GM19025 (cell line): ENCODE measurements around the gene LRFN2.

Source experiments
- ATAC-seq: cut with Tn5 transposase; IDR thresholded peaks from one replicate; pipeline ENCODE4 v1.9.1; 2021; ENCODE audit warnings: mild to moderate bottlenecking, low read depth, moderate library complexity; ENCODE audit not compliant: unreplicated experiment

The LRFN2 gene

DNA sequence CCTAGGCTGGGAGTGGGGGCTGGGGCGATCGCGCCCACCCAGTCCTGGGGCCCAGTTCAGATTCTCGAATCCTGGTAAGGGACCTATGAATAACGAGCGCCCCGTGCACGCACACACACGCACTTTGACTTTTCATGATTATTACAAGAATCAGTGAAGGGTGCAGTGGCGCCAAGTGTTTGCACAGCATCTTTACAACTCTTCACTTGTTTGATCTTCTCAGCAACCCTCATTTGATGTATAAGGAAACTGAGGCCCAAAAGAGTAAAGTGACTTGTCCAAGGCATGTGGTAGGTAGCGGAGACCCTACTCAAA, 863 bp upstream of the LRFN2 start:
- no peak for ATAC-seq

DNA sequence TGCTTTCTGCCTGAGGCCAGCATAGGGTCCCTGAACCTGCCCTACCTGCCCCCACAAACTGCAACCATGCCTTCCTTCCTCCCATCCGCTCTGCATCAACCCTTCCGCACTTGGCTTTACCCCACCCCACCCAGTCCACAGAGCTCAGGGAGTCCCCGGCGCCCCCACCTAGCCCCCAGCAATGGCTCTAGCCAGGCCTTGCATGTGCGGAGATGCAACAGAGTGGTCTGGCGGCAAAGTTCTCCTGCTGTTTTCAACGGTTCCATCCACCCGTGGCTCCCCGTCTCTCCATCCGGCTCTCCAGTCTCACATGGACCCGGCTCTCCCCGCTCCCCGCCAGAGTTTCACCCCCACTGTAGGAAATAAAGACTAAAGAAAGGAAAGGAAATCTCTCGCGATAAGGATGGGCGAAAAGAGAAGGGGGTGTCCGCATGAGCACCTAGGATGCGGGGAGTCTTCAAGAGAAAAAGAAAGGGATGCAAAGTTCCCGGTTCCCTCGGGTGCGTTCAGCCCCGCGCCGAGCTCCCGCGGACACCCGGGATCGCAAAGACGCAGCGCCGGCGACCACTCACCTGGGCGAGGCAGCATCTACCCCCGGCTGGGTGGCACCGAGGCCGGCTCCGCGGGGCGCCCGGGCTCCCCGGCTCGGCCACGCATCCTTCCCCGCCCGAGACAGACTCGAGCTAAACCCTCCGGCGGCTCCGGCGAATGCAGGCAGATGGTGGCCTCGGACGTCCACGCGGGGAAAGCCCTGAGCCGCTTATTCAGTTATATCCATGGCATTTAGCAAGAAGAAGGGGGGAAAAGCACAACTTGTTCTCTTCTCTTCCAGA, 579 bp downstream of the LRFN2 start:
- no peak for ATAC-seq

DNA sequence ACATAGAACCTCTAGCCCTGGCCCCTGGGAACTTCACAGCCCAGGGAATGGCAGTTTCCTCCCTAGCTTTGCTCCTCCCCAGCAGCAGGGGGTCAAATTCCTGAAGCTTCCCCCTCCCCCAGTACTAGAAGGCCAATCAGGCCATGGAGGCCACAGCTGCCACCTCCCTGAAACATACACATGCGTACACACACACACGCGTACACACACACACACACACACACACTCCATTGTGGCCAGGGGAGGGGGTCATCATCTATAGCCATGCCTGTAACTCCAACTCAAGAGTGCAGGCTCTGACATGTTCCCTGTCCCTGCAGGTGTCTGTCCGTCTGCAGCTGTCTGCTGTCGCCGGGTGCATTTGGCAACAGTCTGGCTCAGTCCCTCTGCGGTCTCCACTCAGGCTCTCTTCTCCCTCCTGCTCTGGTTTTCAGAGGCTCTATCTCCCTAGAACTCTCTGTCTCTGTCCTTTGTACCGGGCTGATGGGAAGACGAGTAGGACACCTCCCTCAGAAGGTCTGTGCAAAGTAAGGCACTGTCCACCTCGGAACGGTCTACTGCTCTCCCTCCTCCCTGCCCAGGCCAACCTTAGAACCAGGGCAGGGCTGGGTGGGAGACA, 1.4 kb downstream of the LRFN2 start:
- ATAC-seq, result no peak

DNA sequence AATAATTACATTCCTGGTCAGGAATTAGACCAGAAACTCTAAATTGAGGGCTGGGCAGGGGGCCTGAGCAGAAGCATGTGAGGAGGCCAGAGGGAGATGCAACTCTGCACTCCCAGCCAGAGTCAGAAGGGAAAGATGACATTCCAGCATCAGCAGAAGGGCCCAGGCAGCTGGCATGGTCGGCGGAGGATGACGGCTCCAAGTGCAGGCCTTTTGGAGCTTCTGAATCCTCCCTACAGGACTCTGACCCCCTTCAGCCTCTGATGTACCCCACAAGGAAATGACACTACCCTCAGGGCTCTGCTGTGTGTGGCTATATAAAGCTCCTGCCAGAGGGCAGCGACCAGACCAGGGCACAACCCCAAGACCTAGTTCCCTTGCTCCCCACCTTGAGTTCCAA, 1.9 kb downstream of the LRFN2 start:
- no peak for ATAC-seq

DNA sequence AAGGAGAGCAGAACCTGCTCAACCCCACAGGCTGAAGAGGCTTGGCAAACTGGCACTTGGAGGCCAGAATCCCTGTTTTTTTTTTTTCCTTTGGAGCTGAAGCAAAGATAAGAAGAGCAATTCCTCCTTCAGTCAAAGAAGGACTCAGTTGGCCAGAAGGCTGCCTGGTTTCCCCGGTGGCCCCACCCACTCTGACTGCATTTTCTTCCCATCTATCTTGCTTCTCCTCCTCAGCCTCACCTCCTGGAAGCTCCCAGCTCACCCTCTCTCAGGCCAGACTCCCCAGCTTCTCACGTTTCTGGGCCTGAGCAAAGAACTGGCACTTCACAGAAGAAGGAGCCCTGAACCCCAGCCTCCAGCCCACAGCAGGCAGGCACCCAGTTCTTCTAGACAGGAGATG, 2.4 kb downstream of the LRFN2 start:
- no peak for ATAC-seq

DNA sequence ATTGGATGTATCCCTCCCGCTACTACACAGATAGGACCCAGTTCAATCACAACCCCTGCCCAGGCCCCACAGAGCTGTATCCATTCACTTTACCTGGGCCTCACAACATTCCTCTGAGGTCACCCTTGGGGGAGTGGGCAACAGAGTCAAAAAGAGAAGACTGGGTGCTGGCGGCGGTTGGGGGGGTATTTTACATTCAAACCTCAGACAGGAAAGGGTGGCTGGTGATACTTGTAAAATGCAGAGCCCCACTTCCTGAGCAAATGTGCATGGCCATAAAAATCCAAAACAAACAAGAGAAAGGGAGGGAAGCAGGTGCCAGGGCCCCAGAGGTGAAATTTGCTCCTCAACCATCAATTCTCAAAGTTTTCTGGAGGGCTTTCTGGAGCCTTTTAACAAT, 3.5 kb downstream of the LRFN2 start:
- no peak for ATAC-seq

DNA sequence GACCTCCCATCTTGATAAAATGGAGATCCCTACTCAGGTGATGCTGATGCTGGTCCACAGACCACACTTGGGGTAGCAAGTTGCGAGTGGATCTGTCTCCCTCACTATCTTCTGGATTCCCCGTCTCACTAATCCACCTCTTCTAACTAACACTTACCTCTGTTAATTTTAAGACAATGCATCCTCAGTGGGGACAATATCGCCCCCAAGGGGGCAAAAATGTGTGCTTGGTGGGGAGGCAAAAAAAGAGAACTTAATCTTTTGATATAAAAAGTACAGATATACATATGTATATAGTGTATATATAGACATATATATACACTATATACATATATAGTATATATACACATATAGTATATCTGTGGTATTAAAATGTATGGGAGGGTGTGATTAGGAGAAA, 4.3 kb downstream of the LRFN2 start:
- ATAC-seq, result no peak

DNA sequence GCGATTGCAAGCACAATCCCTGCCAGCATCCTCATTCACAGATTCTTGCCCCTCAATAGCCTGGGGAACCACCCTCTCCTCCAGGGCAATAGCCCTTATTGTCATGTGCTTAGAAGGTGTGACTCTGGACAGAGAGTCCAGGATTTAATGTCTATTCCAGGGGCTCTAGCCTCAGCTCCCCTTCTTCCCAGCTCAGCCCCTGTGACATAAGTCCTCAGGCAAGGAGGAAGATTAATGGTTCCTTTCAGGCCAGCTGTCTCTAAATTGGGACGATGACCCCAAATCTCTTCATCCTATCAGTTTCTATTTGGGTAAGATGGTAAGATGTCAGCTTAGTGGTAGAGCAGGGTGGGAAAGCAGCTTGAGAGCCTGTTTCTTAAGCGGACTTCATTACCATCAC, 8.1 kb downstream of the LRFN2 start:
- ATAC-seq, result no peak

DNA sequence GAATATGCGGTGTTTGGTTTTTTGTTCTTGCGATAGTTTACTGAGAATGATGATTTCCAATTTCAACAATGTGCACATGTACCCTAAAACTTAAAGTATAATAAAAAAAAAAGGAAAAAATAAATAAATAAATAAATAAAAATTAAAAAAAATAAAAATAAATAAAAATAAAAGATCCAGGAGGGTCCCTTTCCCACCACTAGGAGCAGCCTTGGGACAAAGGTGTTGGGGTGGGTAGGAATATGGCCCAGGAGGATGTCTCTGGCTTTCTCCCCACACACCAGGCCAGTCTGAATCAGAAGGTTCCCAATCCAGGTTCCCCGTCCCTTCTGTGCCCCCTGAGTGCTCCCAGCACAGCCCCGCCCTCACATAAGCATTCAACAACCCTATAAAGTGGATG, 9.5 kb downstream of the LRFN2 start:
- ATAC-seq, result no peak

DNA sequence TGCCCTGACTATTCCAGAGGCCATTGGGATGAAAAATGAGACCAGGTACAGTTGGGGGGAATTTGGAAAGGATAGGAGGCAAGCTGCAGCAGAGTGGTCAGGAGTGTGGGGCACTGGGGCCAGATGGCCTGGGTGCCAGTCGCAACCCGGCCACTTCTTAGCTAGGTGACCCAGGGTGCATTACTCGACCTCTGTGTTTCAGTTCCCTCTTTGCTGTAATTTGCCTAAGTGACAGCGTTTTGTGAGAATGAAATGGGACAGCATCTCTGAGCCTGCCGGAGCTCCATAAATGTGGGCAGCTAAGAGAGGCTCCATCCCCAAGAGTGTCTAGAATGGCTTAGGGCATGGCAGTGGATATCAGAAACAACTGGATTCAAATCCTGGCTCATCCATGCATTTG, 13.9 kb downstream of the LRFN2 start:
- no peak for ATAC-seq

DNA sequence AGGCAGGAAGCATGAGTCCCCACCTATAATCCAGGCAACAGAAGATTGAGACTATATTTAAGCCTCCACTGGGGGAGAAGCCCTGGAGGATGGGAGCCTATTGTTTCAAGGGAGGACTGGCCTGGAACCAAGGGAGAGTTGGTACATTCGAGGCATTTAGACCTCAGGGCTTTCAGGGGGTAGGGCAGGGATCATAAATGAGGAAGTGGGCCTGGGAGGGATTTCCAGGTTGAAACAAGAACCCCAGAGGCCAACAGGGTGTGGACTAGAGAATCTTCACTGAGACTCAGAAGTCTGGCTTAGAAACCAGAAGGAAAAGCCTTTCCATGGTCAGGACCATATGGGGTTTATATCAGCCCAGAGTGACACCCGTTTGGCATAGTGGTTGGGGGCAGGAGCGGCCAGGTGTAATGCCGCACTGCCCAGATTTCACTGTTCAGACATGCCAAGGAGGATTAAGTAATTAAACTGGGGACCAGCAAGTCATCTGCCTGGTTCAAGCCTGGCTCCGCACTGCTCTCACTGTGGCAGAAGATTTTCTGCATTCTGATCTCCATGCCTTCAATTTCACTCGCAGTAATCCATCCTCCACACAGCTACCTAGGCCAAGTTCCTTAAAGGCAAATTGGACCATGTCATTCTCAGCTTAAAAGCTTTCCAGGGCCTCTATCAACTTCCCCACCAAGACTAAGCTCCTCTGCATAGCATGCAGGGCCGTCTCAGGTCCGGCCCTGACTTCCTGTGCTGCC, 17.8 kb downstream of the LRFN2 start:
- no peak for ATAC-seq

DNA sequence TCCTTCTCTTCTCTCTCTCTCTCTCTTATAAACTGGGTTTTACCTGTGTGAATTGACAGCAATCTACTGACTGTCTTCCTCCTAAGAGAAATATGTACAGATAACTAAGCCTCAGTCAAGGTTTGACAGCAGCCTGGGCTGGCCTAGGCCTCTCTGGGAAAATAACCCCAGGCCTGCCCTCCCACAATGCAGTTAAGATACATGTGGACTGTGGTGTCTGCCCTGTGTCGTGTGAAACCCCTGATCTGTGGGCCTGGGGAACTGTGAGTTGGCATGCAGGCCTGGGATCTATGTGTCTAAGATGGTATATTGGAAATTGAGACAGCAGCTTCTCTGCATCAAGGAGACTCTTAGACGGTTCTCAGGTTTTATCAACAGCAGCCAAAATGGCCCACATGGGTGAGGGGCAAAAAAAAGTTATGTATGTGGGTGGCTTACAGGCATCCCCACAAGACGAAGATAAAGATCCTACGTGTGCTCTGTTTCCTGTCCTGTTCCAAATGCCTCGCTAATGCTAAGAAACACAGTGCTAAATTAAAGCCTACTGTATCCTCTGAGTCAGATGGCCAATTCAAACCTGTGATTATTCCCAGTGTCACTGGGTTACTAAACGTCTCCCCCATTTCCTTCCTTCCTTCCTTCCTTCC, 19.0 kb downstream of the LRFN2 start:
- ATAC-seq, result no peak

DNA sequence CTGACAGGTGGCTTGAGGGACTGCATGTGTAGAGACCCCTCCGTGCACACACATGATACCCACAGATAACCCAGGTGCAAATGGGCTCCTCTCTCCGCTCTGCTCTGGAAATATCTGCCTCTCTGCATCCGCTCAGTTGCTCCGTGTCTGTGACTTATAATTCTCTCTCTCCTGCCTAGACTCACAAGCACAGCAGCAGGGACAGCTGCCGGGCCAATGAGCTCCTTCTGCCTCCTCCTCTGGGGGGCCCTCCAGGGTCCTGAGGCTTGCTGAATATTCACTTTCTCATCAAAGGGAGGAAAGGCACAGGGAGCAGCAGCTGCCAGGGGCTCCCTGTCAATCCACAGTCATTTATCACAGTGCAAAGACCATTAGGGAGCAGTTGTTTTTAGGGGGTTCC, 24.1 kb downstream of the LRFN2 start:
- no peak for ATAC-seq

DNA sequence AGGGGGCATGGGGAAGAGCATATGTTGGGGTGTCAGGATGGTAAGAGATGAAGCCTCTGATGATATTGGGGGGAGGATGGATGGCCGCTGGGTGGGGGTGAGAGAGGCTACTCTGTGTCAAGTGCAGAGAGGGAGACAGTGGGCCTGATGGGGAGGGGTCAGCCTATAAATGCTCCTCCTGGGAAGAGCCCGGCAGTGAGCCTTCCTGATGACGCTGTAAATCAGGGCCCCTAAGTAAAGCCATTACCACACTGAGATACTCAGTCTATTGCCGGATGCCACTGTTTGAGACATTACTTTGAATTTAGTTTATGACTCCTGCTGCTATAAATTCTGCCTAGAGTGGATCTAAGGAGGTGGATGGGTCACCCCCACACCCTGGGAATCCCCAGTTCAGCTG, 28.1 kb downstream of the LRFN2 start:
- ATAC-seq, result no peak

DNA sequence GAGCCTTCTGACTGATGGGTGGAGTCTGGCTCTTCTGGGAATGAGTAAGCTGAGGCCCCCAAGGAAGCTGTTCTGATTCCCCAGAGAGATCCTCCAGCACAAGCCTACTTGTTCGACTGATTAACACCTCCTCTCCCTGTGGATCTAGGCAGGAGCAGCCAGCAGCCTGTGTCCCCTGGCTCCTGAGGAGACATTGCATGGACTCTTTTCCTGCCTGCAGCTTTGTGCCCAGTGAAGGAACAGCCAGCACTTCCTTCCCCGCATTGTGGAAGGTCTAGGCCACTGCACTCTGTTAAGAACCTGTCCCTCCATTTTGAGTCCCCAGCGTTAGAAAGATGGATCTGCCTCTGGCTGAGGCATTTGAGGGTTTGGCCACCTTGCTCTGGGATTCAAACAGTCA, 29.1 kb downstream of the LRFN2 start:
- ATAC-seq, result no peak

DNA sequence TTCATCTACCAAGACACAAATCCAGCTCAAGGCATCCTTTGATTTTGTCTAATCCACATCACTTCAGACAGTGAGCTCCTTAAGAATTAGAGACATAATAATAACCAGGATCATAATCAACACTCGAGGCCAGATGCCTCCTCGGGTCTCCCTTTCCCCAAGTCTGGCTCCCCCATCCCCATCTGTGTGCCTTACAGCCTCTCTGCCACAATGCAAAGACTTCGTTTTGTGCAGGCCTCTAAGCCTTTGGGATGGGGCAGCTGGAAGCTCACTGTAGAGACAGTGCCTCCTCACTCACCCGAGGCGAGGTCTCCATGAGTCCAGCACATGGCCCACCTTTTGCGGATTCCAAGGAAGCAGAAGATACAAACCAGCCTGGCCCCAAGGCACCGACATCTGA, 30.3 kb downstream of the LRFN2 start:
- ATAC-seq, result no peak

DNA sequence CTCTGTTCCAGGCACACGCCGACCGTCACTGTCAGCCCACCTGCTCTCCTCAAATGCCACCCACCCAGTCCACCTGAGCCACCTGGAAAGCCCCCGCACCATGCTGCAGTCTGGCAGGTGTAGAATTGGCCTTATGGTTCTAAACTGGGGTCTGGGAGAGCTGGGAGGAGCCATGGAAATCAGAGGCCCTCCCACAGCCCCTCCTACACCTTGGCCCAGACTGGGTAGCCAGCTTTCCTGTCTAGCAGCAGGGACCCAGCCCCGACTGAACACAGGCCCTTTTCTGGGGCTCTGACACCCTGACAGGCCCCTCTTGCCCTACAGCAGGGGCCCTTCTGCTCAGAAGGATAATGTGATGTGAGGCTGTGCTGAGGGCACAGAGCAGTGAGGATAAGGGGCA, 31.1 kb downstream of the LRFN2 start:
- no peak for ATAC-seq

DNA sequence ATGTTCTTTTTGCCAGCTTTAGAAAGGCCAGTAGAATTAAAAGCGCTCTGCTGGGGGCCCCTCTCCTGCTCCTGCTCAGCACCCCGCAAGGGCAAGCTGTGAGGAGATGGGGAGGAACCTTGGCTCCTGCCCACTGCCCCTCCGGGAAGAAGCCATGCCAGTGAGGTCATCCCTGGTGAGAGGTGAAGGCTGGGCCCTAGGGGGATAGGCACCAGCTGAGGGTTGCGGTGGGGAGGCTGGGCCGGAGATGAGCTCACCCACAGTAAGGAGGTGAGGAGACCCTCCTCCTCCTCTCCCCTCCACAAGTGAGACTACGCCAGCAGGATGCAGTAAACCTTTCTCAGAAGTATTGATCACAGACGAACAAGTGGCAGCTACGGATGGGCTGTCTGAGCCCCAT, 32.1 kb downstream of the LRFN2 start:
- no peak for ATAC-seq

DNA sequence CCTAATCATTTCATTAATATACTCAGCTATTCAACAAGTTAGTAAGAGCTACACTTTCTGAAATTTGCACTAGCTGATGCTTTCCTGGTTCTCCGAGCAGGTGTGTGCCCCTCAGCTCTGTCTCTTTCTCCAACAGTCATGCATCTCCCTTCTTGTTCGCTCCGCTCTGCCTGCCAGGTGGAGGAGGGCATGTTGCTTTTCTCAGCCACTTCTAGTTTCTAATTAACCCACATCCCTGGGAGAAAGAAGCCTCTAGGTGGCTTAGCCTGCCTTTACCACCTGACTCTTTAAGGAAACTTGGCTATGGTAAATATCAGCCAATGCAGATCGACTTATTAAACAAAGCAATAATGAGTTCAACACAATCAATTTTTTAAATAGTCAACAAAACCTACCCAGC, 34.2 kb downstream of the LRFN2 start:
- no peak for ATAC-seq

DNA sequence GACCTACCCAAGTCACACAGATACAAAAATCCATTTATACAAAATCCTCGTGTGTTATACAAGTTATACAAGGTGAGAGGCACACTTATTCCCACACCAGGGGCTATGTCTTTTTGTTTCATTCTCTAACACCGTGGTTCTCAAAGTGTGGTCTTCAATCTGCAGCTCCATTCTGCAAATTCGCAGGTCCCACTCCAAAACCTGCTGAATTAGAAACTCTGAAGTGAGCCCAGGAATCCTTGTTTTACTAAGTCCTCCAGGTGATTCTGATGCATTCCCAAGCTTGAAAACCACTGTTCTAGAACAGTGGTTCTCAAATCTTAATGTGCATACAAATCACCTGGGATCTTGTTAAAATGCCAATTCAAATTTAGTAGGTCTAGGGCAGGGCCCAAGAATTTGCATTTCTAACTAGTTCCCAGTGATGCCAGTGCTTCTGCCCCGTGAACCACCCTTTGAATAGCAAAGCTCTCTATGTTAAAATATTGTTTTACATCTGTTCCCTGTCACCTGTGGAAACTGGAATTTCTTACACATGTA, 35.1 kb downstream of the LRFN2 start:
- no peak for ATAC-seq
